Measurements from ENCODE around the gene IL17RA.

The IL17RA gene

DNA sequence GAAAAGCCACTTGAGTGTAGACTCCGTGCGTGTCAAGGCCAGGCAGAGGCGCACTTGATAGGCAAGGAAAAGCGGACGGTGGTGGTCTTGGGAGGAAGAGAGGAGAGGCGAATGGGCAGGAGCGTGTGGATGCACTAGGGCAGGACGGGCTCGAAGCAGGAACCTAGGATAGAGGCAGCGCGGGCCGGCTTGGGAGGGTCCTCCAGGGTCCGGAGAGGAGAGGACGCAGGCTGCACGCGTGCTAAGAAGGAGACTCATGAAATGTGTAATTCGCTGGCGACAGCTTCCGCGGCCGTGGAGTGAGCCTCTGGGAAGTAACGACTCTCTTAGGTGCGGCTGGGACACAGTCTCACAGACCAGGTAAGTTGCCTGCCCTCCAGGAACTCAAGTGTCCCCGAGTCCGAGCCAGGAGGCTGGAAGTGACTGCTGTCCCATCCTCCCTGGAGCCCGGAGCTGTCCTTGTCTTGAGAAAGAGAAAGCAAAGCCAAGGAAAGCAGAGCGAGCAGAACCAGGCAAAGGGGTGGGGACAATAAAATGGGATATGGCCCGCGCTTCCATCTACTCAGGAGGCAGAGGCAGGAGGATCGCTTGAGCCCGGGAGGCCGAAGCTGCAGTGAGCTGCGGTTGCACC is 874 bp upstream of the IL17RA start:
- DNase-seq: no peak

DNA sequence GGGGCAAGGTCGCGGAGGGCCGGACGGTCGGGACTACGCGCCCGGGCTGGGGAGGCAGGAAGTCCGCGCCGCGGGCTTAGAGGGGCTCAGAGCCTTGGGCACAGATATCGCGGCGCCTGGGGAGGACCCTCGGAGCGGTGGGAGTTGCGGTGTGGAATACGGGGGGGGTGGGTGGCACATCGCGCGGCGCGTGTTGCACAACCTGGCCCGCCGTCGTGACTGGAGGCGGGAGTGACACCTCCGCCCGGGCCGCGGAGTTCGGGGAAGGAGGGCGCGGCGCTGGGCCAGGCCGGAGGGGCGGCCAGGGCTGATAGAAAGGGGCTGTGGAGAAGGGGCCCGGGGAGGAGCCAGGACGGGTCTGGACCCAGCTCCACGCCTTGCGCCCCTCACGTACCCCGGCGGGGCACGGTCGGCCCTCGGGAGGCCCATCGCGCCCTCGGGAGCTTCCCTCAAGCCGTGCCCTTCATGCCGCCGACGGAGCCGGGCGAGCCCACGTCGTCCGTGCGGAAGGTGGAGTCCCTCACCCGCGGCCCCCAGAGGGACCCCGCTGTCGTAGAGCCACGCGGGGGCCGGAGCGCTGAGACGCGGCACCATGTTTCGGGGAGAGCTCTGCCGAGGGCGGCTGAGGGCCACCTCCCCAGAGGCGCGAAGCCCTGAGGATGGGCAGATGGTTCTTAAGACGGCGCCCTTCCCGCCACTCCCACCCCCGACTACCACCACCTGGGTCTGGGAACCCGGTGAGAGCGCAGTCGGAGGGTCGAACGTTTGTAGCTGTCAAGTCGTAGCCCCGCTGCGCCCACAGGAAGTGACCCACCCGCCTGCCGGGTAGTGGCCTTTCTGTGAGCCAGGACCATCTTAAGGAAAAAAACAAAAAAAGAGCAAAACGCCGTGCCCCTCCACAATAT is 729 bp downstream of the IL17RA start:
- no peak for DNase-seq

- no peak for DNase-seq
Measured at GRCh38 chr22:17086296-17086695, 1.5 kb downstream of the IL17RA start.

DNA sequence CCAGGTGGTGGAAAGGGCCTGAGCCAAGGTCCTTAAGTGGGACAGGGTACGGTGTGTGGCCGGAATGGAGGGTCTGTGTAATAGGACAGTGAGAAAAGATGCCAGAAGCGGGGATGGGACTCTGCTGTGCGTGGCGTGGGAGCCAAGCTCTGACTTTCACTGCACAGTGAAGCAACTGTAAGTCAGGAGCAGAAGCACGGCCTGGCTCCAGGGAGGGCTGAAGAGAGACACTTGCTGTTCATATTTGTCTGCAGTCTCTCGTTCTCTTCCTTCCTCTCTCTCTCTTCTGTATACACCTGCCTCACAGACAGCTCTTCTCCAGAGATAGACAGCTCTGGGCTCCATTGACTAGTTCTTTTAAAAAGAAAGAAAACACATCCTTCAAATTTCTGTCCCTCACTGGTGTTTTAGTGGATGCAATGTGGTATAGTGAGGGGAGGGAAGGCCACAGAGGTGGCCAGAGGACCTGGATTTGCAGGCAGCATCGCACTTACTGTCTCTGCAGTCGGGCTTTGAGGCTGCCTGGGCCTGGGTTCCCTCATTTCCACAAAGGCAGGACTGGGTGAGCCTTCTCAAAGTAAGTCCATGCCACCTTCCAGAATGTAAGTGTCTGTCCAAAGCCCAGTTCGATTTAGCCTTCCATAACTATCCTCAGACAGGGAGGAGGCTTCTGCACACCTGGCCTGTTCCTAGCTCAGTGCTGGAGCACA is 2.1 kb downstream of the IL17RA start:
- no peak for DNase-seq

DNA sequence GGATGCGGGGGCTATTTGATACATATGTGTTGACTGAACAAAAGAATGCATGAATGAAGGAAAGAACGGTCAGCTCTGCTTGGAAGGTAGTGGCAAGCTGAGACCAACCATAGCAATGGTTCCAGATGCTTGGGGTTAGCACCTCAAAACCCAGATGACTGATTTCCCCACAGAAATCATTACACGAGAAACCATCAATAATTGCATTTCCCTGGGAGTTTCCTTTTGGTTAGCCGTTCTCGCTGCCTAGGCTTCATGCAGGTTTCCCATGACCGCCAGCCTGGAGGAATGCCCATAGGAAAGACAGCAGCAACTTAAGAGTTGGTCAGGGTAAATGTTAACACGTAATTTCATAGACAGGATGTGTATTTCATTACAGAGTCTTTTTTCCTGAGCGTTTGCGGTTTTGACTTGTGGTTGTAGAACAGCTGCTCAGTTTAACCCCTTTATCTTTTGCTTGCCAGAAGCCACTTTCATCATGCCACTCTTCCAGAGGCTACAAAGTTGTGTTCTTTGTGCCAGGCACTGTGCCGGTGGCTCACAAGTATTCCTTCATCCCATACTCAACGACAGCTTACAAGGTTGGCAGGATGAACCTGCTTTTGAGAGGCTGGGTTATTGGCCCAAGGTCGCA is 2.8 kb downstream of the IL17RA start:
- DNase-seq: no peak

- DNase-seq: no peak
Measured at GRCh38 chr22:17090550-17090949, 5.8 kb downstream of the IL17RA start.

- no peak for DNase-seq
Measured at GRCh38 chr22:17091851-17092250, 7.1 kb downstream of the IL17RA start.

DNA sequence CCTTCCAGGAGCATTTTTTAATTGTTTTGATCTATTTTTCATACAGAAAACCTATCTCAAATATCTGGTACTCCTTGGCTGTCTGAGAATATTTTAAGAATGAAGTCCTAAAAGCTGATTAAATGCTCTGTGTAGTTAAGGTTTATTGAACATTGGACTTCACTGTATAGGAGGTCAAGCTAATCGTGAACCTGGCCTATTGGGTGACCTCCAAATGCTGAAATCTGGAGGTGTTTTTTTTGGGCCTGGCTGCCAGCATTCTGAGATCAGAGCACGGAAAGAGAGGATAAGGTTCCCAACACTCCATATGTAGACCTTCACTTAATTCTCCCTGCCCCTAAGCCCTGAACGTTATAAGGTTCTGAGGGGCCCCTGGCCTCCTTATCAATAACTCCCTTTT is 8.3 kb downstream of the IL17RA start:
- DNase-seq: no peak

DNA sequence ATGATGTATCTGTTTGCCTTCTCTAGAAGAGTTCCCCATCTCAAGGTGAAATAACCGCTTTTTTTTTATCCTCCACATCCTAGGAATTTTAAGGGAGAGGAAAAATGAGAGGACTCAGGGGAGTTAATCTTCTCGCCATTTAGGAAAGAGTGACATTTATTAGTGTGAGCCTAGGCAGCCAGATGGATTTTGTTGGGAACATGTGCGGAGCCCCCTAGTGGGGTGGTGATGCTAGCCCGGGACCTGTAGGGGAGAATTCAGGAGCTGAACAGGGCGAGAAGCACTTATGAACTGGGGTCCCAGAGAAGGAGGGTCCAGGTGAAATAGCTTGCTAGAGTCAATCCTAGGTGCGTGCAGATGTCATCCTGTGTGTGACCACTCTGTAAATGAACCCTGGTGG is 10.7 kb downstream of the IL17RA start:
- DNase-seq: peak; percentile 5

- no peak for DNase-seq
Measured at GRCh38 chr22:17096071-17096470, 11.3 kb downstream of the IL17RA start.

DNA sequence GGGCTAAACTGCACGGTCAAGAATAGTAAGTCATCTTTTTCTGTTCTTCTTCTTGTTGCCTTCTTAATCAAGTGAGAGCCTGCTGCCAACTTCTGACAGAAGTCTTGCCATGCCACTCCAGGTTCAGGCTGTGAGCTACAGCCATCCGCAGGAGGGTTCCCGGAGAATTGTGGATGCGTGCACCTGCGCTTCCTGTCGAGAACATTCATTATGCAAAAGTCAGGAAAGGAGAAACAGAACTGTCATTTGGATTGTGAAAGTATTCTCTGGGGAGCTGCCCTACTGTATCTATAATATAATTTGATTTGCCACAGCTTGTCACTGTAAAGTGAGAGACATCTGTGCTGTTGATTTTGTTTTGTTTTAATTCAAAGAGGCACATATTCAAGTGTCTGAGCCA is 12.3 kb downstream of the IL17RA start:
- peak; percentile 20 for DNase-seq

- no peak for DNase-seq
Measured at GRCh38 chr22:17097701-17098100, 12.9 kb downstream of the IL17RA start.

DNA sequence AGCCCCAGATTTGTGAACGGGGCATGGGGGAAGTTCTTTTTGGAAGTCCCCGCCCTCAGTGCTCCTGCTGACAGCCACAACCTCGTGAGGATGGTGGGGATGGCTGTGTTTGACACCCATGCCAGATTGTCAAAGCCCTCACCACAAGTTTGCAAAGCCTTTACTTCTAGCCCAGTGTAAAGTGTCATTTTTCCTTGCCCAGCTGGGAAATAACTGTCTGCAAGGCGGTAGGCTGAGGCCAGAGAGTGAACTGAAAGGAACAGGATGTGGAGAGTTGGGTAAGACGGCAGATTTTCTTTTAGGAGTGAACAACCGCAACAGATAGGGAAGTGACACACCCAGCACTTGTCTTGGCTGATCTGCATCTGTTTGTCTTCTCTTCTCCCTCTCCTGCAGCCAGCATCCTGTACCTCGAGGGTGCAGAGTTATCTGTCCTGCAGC is 13.6 kb downstream of the IL17RA start:
- DNase-seq: peak; percentile 10

GRCh38 chr22:17100621-17101020 is 15.8 kb downstream of the IL17RA start:
- no peak for DNase-seq

GRCh38 chr22:17101475-17102296 is 16.9 kb downstream of the IL17RA start:
- no peak for DNase-seq

- no peak for DNase-seq
Measured at GRCh38 chr22:17102297-17102667, 17.5 kb downstream of the IL17RA start.

DNA sequence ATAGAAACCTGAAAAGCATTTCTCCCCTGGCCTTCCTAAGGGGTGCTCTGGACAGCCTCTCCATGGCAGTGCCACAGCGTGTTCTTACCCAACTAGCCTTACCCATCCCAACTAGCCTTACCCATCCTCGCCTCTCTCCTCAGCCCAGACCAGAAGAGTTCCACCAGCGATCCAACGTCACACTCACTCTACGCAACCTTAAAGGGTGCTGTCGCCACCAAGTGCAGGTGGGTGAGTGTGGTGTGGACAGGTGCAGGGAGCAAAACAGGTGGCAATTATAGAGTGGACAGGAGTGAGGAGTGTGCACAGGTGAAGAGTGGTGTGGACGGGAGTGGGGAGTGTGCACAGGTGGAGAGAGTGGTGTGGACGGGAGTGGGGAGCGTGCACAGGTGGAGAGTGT is 18.6 kb downstream of the IL17RA start:
- no peak for DNase-seq

- DNase-seq: no peak
Measured at GRCh38 chr22:17104336-17104935, 19.6 kb downstream of the IL17RA start.

GRCh38 chr22:17105143-17106129 is 20.6 kb downstream of the IL17RA start:
- no peak for DNase-seq

DNA sequence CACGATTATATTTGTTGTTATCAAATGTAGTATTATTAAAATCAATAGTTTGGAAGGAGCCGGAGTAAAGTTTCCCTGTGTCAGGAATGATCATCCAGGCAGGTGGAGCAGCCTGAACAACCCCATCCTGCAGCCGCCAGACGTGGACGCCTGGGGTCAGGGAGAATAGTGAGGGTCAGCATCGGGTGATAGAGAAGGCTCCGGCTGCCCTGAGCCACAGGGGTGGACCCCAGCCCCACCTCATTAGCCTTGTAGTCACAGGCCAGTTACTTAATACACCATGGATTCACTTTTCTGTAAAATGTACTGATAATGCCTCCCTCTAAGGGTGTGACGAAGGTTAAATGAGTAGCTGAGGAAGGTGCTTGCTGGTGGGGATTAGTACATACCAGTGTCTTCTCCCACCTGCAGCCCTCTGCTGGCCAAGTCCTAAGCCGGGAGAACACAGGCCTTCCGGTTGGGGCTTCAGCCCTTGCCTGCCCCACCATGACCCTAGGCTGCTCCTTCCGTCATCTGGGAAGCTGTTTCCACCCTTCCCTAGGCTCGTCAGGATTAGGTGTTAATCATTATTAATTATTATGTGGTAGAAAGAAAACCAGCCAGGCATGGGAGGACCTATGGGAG is 21.5 kb downstream of the IL17RA start:
- DNase-seq: no peak

Data from NCI-H1694 treated with DMSO at 0.1 percent for 48 hours (cell line).